Lower leg skin (tissue), 4 donors: ENCODE measurements around the gene BIK. TPM values are rescaled to one million over a fixed set of nuclear protein-coding genes. Genes with fewer than 3 reads are reported as not detected.
A peak's percentile ranks its signal among the peaks of the same experiment; 100 is the strongest.

Experiments
- DNase-seq, 2 donors: peaks; one replicate each; pipeline ENCODE4 v3.0.0-alpha.2; 2019; ENCODE audit warnings: low spot score in 2 of 2
- H3K4me3 ChIP-seq: fragments of 200-600 bp; sonication (generic); 2 replicates; pipeline ENCODE4 v1.5.1; 2017; ENCODE audit warnings: mild to moderate bottlenecking, low read depth; ENCODE audit not compliant: poor library complexity, severe bottlenecking
- POLR2A ChIP-seq, 2 donors: fragments of 450-650 bp; IDR thresholded peaks; one replicate each; pipeline ENCODE4 v1.6.1; 2016 to 2017; ENCODE audit warnings: antibody characterized with exemption in 2 of 2, mild to moderate bottlenecking in 1 of 2, moderate library complexity in 1 of 2
- WGBS, 2 donors: methylation state at CpG; one replicate each; pipeline ENCODE4 v1.1.5; 2018; 5-methylcytosine and 5-hydroxymethylcytosine counted together
- intact Hi-C: fragments of 100-400 bp; cut with DNase I; formaldehyde crosslinking; loops from one replicate; pipeline ENCODE4 v1.15.0; 2023; ENCODE audit warnings: low total_unique reads
- total RNA-seq, 4 donors: library from RNA; depleted of rRNA; stranded (reverse); fragments of >200 nt; gene quantifications; one replicate each; pipeline ENCODE4 v1.1.0, GENCODE V29; 2016
- TF ChIP-seq, protein P1 (sequence below), 3 donors: fragments of 450-650 bp; IDR thresholded peaks; one replicate each; pipeline ENCODE4 v1.5.1; 2016; ENCODE audit warnings: antibody characterized with exemption in 3 of 3, mild to moderate bottlenecking in 3 of 3, moderate library complexity in 2 of 3

The BIK gene
- total RNA-seq, 4 donors from 2014 or later: 2.6 to 12.6 (median 9.5) TPM

DNA sequence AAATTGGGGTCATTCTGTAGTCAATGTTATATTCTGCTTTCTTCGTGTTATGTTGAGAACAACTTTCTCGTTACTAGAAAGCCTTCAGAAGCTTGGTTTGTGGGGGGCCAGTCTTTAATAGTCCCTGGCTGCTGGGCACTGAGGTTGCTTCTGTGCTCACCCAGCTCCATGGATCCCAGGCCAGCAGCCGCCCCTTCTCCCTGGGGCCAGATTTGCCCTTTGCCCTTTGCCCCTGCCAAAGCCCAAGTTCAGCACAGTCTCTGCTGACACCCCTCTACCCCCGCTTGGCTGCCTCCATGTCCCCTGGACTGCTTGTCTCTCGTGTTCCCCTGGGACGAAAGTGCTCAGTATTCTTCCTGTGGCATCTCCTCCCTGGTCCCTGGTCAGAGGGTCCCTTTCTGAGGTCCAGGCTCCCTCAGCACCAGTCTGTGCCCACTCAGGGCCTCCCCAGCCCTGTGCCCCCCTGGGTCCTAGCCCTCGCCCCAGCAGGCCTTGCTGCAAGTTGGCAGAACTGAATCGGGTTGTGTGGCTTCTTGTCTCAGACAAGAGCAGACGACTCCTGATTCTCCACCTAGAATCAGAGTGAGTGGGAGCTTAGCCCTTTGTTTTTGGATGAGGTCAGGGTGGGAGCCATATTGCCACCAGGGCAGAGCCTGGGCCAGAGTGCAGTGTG lies 47.5 kb downstream of the BIK start:
- TF ChIP-seq POLR2A (IDR thresholded peaks at IDR 0.05): no peak
- TF ChIP-seq, protein P1, sequence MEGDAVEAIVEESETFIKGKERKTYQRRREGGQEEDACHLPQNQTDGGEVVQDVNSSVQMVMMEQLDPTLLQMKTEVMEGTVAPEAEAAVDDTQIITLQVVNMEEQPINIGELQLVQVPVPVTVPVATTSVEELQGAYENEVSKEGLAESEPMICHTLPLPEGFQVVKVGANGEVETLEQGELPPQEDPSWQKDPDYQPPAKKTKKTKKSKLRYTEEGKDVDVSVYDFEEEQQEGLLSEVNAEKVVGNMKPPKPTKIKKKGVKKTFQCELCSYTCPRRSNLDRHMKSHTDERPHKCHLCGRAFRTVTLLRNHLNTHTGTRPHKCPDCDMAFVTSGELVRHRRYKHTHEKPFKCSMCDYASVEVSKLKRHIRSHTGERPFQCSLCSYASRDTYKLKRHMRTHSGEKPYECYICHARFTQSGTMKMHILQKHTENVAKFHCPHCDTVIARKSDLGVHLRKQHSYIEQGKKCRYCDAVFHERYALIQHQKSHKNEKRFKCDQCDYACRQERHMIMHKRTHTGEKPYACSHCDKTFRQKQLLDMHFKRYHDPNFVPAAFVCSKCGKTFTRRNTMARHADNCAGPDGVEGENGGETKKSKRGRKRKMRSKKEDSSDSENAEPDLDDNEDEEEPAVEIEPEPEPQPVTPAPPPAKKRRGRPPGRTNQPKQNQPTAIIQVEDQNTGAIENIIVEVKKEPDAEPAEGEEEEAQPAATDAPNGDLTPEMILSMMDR (IDR thresholded peaks at IDR 0.05): no peak
- no peak overlapping the region for H3K4me3 ChIP-seq
- WGBS, 2 donors: 60 to 71% methylated on average over 9 of the region's 9 CpGs
- no peak for DNase-seq
- intact Hi-C loops: no loop called here

DNA sequence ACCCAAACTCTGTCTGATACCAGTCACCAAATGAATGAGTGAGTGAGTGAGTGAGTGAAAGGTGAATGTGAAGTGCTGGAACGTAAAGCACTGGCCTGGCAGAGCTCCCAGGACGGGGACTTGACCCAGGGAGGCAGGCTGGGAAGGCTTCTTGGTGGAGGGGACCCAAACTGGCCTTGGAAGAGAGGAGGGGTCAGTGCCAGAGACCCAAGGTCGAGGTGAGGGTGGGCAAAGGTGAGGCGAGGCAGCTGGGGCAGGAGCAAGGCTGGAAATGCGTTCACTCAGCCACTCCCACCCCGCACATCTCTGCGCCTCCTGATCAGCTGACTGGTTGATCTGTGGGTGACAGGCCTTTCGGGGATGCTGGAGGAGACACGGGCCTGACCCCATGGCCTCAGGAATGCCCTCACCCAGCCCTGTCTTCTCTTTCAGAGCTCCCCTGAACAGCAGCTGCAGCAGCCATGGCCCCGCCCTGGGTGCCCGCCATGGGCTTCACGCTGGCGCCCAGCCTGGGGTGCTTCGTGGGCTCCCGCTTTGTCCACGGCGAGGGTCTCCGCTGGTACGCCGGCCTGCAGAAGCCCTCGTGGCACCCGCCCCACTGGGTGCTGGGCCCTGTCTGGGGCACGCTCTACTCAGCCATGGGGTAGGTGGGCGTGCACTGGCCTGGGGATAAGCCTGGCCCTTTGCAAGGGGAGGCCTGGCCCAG lies 48.4 kb downstream of the BIK start:
- DNase-seq: peak in 1 of 2 donors; percentile 83
- no peak overlapping the region for H3K4me3 ChIP-seq
- 80 to 85% methylated on average over 22 of the region's 24 CpGs for WGBS, 2 donors
- TF ChIP-seq, protein P1 (IDR thresholded peaks at IDR 0.05): no peak
- TF ChIP-seq POLR2A (IDR thresholded peaks at IDR 0.05): no peak
- intact Hi-C loops: no loop called here

DNA sequence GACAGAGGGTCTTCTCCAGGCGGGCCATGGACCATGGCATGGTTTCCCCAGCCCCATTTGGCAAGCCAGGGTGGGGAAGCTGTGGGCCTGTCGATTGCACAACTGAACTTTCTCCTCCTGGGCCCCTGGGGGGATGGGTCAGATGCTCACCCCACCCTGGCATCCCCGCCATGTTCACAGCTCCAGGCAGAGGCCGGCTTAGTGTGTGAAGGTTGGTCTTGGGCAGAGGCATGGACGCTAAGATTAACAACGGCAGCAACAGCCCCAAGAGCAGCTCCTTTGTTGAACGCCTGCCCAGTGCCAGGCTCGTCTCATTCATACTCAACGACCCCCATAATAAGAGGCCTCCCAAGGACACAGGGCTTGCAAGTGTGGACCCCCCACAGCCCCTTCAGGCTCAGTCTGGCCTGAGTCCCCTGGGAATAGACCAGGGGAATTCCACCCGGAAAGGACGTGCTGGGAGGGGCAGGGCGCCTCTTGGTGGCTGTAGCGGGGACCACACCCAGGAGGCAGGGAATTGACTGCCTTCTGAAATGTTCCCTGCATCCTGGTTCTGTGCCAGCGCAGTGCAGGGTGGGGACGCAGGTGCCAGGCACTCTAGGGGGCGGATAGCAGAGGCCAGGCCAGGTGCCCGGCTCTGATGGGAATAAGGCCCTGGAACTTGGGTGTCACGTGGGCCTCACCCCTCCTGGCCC lies 49.1 kb downstream of the BIK start:
- no peak overlapping the region for H3K4me3 ChIP-seq
- intact Hi-C loops: no loop called here
- TF ChIP-seq, protein P1 (IDR thresholded peaks at IDR 0.05): no peak
- TF ChIP-seq POLR2A (IDR thresholded peaks at IDR 0.05): no peak
- DNase-seq: no peak
- 23 to 51% methylated on average over 10 to 13 of the region's 18 CpGs for WGBS, 2 donors

DNA sequence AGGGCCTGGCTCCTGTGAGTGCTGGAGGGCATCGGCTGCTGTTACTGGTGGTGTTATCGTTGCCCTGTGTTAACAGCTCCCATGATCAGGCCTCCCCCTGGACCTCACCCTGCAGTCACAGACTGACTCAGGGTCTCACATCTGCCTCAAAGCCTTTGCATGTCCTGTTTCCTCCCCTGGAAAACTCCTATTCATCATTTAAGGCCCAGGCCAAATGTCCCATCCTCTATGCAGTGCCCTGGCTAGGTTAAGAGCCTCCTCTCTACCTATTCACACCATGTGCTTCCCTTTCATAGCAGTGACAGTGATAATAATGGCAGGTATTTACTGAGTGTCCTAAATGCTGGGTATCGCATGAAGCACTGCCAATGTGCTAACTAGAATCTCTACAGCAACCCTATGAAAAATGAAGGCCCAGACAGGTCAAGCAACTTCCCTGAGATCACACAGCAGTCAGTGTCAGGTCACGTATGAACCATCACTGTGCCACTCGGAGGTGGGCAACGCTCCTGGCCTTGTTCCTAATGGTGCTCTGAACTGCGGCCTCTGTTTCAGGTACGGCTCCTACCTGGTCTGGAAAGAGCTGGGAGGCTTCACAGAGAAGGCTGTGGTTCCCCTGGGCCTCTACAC lies 50.1 kb downstream of the BIK start:
- TF ChIP-seq, protein P1 (IDR thresholded peaks at IDR 0.05): no peak
- TF ChIP-seq POLR2A (IDR thresholded peaks at IDR 0.05): no peak
- no peak overlapping the region for H3K4me3 ChIP-seq
- intact Hi-C loops: no loop called here
- 88 to 96% methylated on average over 8 of the region's 8 CpGs for WGBS, 2 donors
- no peak for DNase-seq

DNA sequence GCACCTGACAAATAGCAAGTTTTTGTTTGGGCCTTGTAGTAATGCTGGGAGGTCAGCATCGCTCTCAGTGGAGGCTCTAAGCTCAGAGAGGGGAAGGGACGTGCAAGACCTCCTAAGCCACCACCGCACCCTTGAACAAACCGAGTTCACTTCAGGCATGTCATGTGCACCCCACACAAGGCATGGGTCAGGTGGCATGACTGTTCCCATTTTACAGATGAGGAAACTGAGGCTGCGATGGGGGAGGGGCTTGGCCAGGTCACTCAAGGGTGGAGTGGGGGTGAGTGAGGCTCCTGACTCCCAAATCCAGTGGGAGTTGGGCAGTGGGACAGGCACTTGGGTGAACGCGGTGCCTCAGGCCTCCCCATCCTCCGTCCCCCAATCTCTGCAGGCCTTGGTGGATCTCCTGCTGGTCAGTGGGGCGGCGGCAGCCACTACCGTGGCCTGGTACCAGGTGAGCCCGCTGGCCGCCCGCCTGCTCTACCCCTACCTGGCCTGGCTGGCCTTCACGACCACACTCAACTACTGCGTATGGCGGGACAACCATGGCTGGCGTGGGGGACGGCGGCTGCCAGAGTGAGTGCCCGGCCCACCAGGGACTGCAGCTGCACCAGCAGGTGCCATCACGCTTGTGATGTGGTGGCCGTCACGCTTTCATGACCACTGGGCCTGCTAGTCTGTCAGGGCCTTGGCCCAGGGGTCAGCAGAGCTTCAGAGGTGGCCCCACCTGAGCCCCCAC lies 52.0 kb downstream of the BIK start:
- WGBS, 2 donors: 91 to 93% methylated on average over 23 to 24 of the region's 24 CpGs
- TF ChIP-seq, protein P1 (IDR thresholded peaks at IDR 0.05): no peak
- no peak for TF ChIP-seq POLR2A (IDR thresholded peaks at IDR 0.05)
- no peak for DNase-seq
- intact Hi-C loops: no loop called here
- H3K4me3 ChIP-seq: no peak overlapping the region
